Astrocyte (in vitro differentiated cells and primary cell): ENCODE results near the gene RCVRN.

Source experiments
- CTCF ChIP-seq: IDR thresholded peaks from 2 replicates; pipeline ENCODE4 v1.5.1; 2011; ENCODE audit warnings: low read depth, mild to moderate bottlenecking, inconsistent platforms, low read length, moderate library complexity; ENCODE audit not compliant: insufficient read depth
- EZH2 ChIP-seq: IDR thresholded peaks from 2 replicates; pipeline ENCODE4 v1.6.1; 2012; ENCODE audit warnings: mild to moderate bottlenecking, low read length, inconsistent platforms; ENCODE audit not compliant: insufficient read depth

GRCh38 chr17:9859781-9860180 is 45.3 kb downstream of the RCVRN start:
- no peak for TF ChIP-seq CTCF
- TF ChIP-seq EZH2: no peak
